HCT116 (cell line): ENCODE results near the gene MORN5. TPM values are rescaled to one million over a fixed set of nuclear protein-coding genes. Genes with fewer than 3 reads are reported as not detected.
A peak's percentile ranks its signal among the peaks of the same experiment; 100 is the strongest.

Experiments used
- ATAC-seq: fragments of 200-7000 bp; cut with Tn5 transposase; 2 replicates; pipeline ENCODE4 v1.9.1; 2020; ENCODE audit warnings: mild to moderate bottlenecking, moderate library complexity
- BruUV-seq: library from RNA; stranded (reverse); fragments of 400-500 nt; replicated peaks from 2 replicates; lab custom pipeline; 2021; lab: Mats Ljungman, UMichigan
- CTCF ChIA-PET: fragments of 300-600 bp; sonication (Branson Sonifier 250); formaldehyde crosslinking; loops from one replicate; lab custom pipeline; 2021; ENCODE audit warnings: antibody characterized with exemption; lab: Charles Lee
- POLR2A ChIA-PET: fragments of 300-600, 350-600 bp; sonication (Branson Sonifier 250); formaldehyde crosslinking; loops from one replicate; lab custom pipeline; 2021; ENCODE audit warnings: antibody characterized with exemption; lab: Charles Lee
- RAD21 ChIA-PET, 2 experiments: fragments of 300-600 bp; sonication (Branson Sonifier 250); formaldehyde crosslinking; loops; one replicate each; lab custom pipeline; 2023; ENCODE audit warnings: low total read pairs in 2 of 2; ENCODE audit not compliant: uncharacterized antibody in 2 of 2, unreplicated experiment in 2 of 2, low non-redundant PET in 1 of 2; lab: Charles Lee
- DNase-seq: peaks from one replicate; pipeline ENCODE4 v3.0.0-alpha.2; 2010; ENCODE audit warnings: low read depth, low spot score
- H2AFZ ChIP-seq: fragments of 200-600 bp; shearing (Covaris generic), sonication (generic); 2 replicates; pipeline ENCODE4 v1.6.1; 2017; ENCODE audit warnings: low read depth, mixed run types, mixed read lengths, antibody characterized with exemption, low read length; ENCODE audit not compliant: poor library complexity, severe bottlenecking
- H3K27ac ChIP-seq: 2 replicates; pipeline ENCODE4 v1.5.1; 2012; ENCODE audit warnings: low read depth, low read length
- H3K27me3 ChIP-seq: fragments of 200-600 bp; sonication (generic); 2 replicates; pipeline ENCODE4 v1.6.1; 2016; ENCODE audit warnings: mixed run types, low read length, mixed read lengths; ENCODE audit not compliant: insufficient read depth
- H3K36me3 ChIP-seq, 2 experiments: fragments of 200-500 bp in 1 of 2; fragments of 200-600 bp in 1 of 2; sonication (Bioruptor generic) in 1 of 2; sonication (generic) in 1 of 2; 2 replicates each; pipeline versions ENCODE4 v1.5.1 to v1.6.1; 2014 to 2016; ENCODE audit warnings: low read length in 2 of 2, inconsistent platforms in 1 of 2, mixed read lengths in 1 of 2, mixed run types in 1 of 2; ENCODE audit not compliant: insufficient read depth in 2 of 2, control insufficient read depth in 1 of 2
- H3K4me1 ChIP-seq, 2 experiments: fragments of 200-600 bp in 1 of 2; sonication (generic) in 1 of 2; 2 replicates each; pipeline versions ENCODE4 v1.5.1 to v1.6.1; 2012 to 2017; ENCODE audit warnings: low read length in 2 of 2, inconsistent platforms in 1 of 2, mild to moderate bottlenecking in 1 of 2, mixed read lengths in 1 of 2, mixed run types in 1 of 2, moderate library complexity in 1 of 2; ENCODE audit not compliant: insufficient read depth in 2 of 2, control insufficient read depth in 1 of 2
- H3K4me2 ChIP-seq: fragments of 200-600 bp; sonication (generic); 2 replicates; pipeline ENCODE4 v1.6.1; 2017; ENCODE audit warnings: mixed run types, low read length, mixed read lengths
- H3K4me3 ChIP-seq, 2 experiments: fragments of 200-600 bp in 1 of 2; sonication (generic) in 1 of 2; replicated peaks in 1 of 2; 2 replicates each; pipeline ENCODE4 v1.5.1; 2011 to 2016; ENCODE audit warnings: low read length in 2 of 2, control low read depth in 1 of 2, low read depth in 1 of 2, mild to moderate bottlenecking in 1 of 2, mixed read lengths in 1 of 2, mixed run types in 1 of 2
- H3K79me2 ChIP-seq: fragments of 200-600 bp; sonication (generic); 2 replicates; pipeline ENCODE4 v1.6.1; 2017; ENCODE audit warnings: mild to moderate bottlenecking, mixed run types, low read length, moderate library complexity, mixed read lengths; ENCODE audit not compliant: insufficient read depth
- H3K9ac ChIP-seq: fragments of 200-600 bp; sonication (generic); 2 replicates; pipeline ENCODE4 v1.6.1; 2016; ENCODE audit warnings: low read length, mixed read lengths
- H3K9me2 ChIP-seq: fragments of 200-600 bp; sonication (generic), shearing (Covaris generic); 2 replicates; pipeline ENCODE4 v1.6.1; 2017; ENCODE audit warnings: mixed run types, mild to moderate bottlenecking, moderate library complexity; ENCODE audit not compliant: insufficient read depth
- H3K9me3 ChIP-seq, 2 experiments: fragments of 200-500 bp in 1 of 2; fragments of 200-600 bp in 1 of 2; sonication (Bioruptor generic) in 1 of 2; sonication (generic) in 1 of 2; 2 replicates each; pipeline ENCODE4 v1.6.1; 2014 to 2017; ENCODE audit warnings: low read length in 2 of 2, mixed read lengths in 2 of 2, inconsistent platforms in 1 of 2, low read depth in 1 of 2, mild to moderate bottlenecking in 1 of 2, mixed run types in 1 of 2, moderate library complexity in 1 of 2; ENCODE audit not compliant: control insufficient read depth in 1 of 2, insufficient read depth in 1 of 2
- H4K20me1 ChIP-seq: fragments of 200-600 bp; sonication (generic), shearing (Covaris generic); 2 replicates; pipeline ENCODE4 v1.6.1; 2017; ENCODE audit warnings: mixed run types, mild to moderate bottlenecking, moderate library complexity; ENCODE audit not compliant: insufficient read depth
- EZH2phosphoT487 ChIP-seq: fragments of 200-600 bp; IDR thresholded peaks from 2 replicates; pipeline ENCODE4 v1.6.1; 2018; ENCODE audit warnings: antibody characterized with exemption, borderline replicate concordance
- intact Hi-C: fragments of 100-400 bp; cut with micrococcal nuclease; formaldehyde crosslinking; loops from 2 replicates; pipeline ENCODE4 v1.10.0; 2022
- total RNA-seq: library from RNA; stranded (reverse); gene quantifications from one replicate; pipeline ENCODE4 v1.2.1, GENCODE V29; 2021; ENCODE audit not compliant: unreplicated experiment
- TF ChIP-seq, protein P1 (sequence below), 3 experiments: fragments of 200-600 bp in 1 of 3; sonication (generic) in 1 of 3; IDR thresholded peaks in 2 of 3; conservative IDR thresholded peaks in 1 of 3; 2 replicates each; pipeline ENCODE4 v1.5.1; 2012 to 2017; ENCODE audit warnings: low read depth in 2 of 3, low read length in 2 of 3, antibody characterized with exemption in 1 of 3, borderline replicate concordance in 1 of 3, control low read depth in 1 of 3, mild to moderate bottlenecking in 1 of 3, mixed read lengths in 1 of 3, mixed run types in 1 of 3, moderate library complexity in 1 of 3; ENCODE audit not compliant: insufficient read depth in 1 of 3

The MORN5 gene
- total RNA-seq, 1 experiment from 2014 or later = not detected

DNA sequence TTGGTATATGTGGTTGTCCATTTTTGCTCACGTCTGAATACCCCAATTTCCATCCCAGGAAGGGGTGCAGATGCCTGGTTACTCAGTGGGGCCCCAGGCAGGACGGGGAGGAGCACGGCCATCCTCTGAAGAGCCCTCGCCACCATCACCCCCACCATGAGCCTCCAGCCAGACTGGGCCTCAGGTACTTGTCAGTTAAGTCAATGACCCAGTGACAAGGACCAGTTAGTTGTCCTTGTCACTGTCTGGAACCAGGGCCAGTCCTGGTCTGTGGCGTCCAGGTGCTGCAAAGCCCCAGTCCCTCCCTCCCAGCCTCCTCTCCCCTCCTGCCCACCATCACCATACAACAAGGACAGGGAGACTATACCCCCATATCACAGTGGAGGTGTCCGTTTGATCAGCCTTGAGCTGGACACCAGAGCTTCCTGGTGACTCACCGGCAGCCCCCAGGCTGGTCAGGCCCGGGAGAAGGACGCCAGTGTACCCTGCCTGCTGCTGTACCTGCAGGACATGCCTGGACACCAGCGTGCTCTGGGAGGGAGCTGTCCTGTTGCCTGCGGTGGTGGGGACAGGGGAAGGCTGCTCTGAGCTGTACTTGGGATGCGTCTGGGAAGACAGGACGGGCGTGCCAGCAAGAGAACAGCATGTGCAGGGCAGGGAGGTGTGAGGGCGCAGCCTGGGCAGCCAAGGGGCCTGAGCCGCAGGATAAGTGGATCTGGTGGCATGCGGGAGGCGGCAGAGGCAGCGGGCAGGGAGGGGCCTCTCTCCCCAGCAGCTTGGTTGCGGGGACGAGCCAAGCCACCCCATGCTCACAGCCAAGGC lies 34.0 kb upstream of the MORN5 start:
- intact Hi-C loops = loop anchor here (1.0 to 10.0 kb wide), 4 partner anchors 225 to 1229 kb away; partner anchors contain the start of gene CRB2

More for the DNA sequence above, 34.0 kb upstream of the MORN5 start:
- RAD21 ChIA-PET = interaction anchor here (0.7 to 3.3 kb wide), 9 partner anchors 26 to 225 kb away, joined by 3 to 43 read pairs (median 4); no protein-coding TSS in a partner anchor
- BruUV-seq = no TSS peak
- Histone ChIP-seq H3K4me3 (no peak overlapping the region), H3K27ac (no peak overlapping the region), H3K27me3 (no peaks in the 10 kb centered on the region), H3K9me3 (no peaks in the 10 kb centered on the region), H3K4me1 (peaks cover 0 to 12% of the 10 kb centered on the region in 2 experiments; a peak in 1 of 4 replicates), H3K36me3 (no peaks in the 10 kb centered on the region), H3K9me2 (no peaks in the 10 kb centered on the region), H3K9ac (no peak overlapping the region), H3K4me2 (peak overlapping the region; percentile 38; the same call in 1 of the 2 replicates), H2AFZ (peak overlapping the region; percentile 42), H4K20me1 (no peaks in the 10 kb centered on the region), H3K79me2 (no peaks in the 10 kb centered on the region)
- DNase-seq (no peak), ATAC-seq (peak; percentile 22)
- CTCF ChIA-PET = interaction anchor here (0.7 to 9.5 kb wide), 23 partner anchors 9 to 1224 kb away, joined by 3 to 229 read pairs (median 6); partner anchors contain the start of genes MRRF, PDCL, PTGS1 and RBM18
- POLR2A ChIA-PET = interaction anchor here (1.8 kb wide), 1 partner anchor 225 kb away, joined by 9 read pairs; no protein-coding TSS in a partner anchor
- TF ChIP-seq EZH2phosphoT487 = no peak
- TF ChIP-seq, protein P1, sequence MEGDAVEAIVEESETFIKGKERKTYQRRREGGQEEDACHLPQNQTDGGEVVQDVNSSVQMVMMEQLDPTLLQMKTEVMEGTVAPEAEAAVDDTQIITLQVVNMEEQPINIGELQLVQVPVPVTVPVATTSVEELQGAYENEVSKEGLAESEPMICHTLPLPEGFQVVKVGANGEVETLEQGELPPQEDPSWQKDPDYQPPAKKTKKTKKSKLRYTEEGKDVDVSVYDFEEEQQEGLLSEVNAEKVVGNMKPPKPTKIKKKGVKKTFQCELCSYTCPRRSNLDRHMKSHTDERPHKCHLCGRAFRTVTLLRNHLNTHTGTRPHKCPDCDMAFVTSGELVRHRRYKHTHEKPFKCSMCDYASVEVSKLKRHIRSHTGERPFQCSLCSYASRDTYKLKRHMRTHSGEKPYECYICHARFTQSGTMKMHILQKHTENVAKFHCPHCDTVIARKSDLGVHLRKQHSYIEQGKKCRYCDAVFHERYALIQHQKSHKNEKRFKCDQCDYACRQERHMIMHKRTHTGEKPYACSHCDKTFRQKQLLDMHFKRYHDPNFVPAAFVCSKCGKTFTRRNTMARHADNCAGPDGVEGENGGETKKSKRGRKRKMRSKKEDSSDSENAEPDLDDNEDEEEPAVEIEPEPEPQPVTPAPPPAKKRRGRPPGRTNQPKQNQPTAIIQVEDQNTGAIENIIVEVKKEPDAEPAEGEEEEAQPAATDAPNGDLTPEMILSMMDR (IDR thresholded peaks at IDR 0.05 in 2 of 3, conservative IDR thresholded peaks at IDR 0.05 in 1 of 3; ENCODE audit: borderline replicate concordance in 1 of 3, insufficient read depth in 1 of 3, low read depth in 2 of 3, low read length in 2 of 3) = 0 out of 6 replicates have a peak, but pooled peaks of 1 of the 3 experiments have one; percentile 4
